ENCODE data around the gene LPCAT1. TPM values are rescaled to one million over a fixed set of nuclear protein-coding genes. Genes with fewer than 3 reads are reported as not detected.

LPCAT1 gene
- total and polyA plus RNA-seq, 2 of the 13 experiments (the other 11 are each of a cell fraction or from before 2014, with no cell fraction given), result 29.8 to 90.6 TPM

- TF ChIP-seq ZNF280D (CRISPR knock-in tag; IDR thresholded peaks at IDR 0.05), result no peak
- TF ChIP-seq DR1 (CRISPR knock-in tag; IDR thresholded peaks at IDR 0.05), result no peak
- TF ChIP-seq ZNF530 (CRISPR knock-in tag; IDR thresholded peaks at IDR 0.05; ENCODE audit: low read depth), result no peak
- TF ChIP-seq PRMT3 (CRISPR knock-in tag; IDR thresholded peaks at IDR 0.05; ENCODE audit: borderline replicate concordance, low read depth), result no peak
- no peak for TF ChIP-seq ZNF614 (CRISPR knock-in tag; IDR thresholded peaks at IDR 0.05; ENCODE audit: borderline replicate concordance)
- TF ChIP-seq ZNF879 (CRISPR knock-in tag; IDR thresholded peaks at IDR 0.05), result no peak
- peak; percentile 60; the same call in 1 of the 2 replicates for TF ChIP-seq TFAP4 (IDR thresholded peaks at IDR 0.05; ENCODE audit: borderline replicate concordance, low read depth)
- TF ChIP-seq MXD4 (CRISPR knock-in tag; IDR thresholded peaks at IDR 0.05), result no peak
- no peak for TF ChIP-seq HNRNPL (IDR thresholded peaks at IDR 0.05; ENCODE audit: low read depth, low read length)
- no peak for TF ChIP-seq ZNF83 (CRISPR knock-in tag; IDR thresholded peaks at IDR 0.05; ENCODE audit: borderline replicate concordance)
- TF ChIP-seq HOXA3 (CRISPR knock-in tag; IDR thresholded peaks at IDR 0.05), result no peak
- no peak for TF ChIP-seq GZF1 (CRISPR knock-in tag; IDR thresholded peaks at IDR 0.05)
- no peak for TF ChIP-seq KLF16 (CRISPR knock-in tag; IDR thresholded peaks at IDR 0.05)
- TF ChIP-seq KIAA2018 (CRISPR knock-in tag; IDR thresholded peaks at IDR 0.05; ENCODE audit: borderline replicate concordance), result no peak
- no peak for TF ChIP-seq ZNF790 (CRISPR knock-in tag; IDR thresholded peaks at IDR 0.05; ENCODE audit: borderline replicate concordance)
- no peak for TF ChIP-seq KDM1A (CRISPR knock-in tag; IDR thresholded peaks at IDR 0.05)
- TF ChIP-seq ZFP1 (CRISPR knock-in tag; IDR thresholded peaks at IDR 0.05), result no peak
- TF ChIP-seq ELF3 (CRISPR knock-in tag; IDR thresholded peaks at IDR 0.05), result no peak
- no peak for TF ChIP-seq REXO4 (CRISPR knock-in tag; IDR thresholded peaks at IDR 0.05; ENCODE audit: borderline replicate concordance)
- no peak for TF ChIP-seq ERF (CRISPR knock-in tag; IDR thresholded peaks at IDR 0.05)
These were observed 86.4 kb downstream of the LPCAT1 start (continued) for GRCh38 chr5:1437226-1437829.

All from HepG2 (cell line).